HepG2 (cell line): ENCODE results near the gene EVI5. TPM values are rescaled to one million over a fixed set of nuclear protein-coding genes. Genes with fewer than 3 reads are reported as not detected.

Experiments
- ATAC-seq: fragments of 200-7000 bp; cut with Tn5 transposase; 3 replicates; pipeline ENCODE4 v1.9.1; 2020; ENCODE audit warnings: mild to moderate bottlenecking, moderate library complexity
- BruUV-seq: library from RNA; stranded (reverse); fragments of 400-500 nt; replicated peaks from 2 replicates; lab custom pipeline; 2021; lab: Mats Ljungman, UMichigan
- CTCF ChIA-PET: fragments of 300-600 bp; formaldehyde crosslinking; extraction: SDS; loops from one replicate; lab custom pipeline; 2021; ENCODE audit warnings: low total read pairs, inconsistent platforms, low intra/inter-chr PET ratio; lab: Yijun Ruan, JAX
- POLR2A ChIA-PET: fragments of 350-600 bp; sonication (Branson Sonifier 250); formaldehyde crosslinking; loops from one replicate; lab custom pipeline; 2020; ENCODE audit warnings: antibody characterized with exemption, inconsistent platforms; lab: Yijun Ruan, JAX
- DNase-seq: peaks from one replicate; pipeline ENCODE4 v3.0.0-alpha.2; 2015; ENCODE audit warnings: low spot score
- FAIRE-seq: peaks from 3 replicates; lab custom pipeline; 2011; peaks lifted over from hg19 to GRCh38; lab: Jason Lieb, UNC
- H2AFZ ChIP-seq: one replicate; pipeline ENCODE4 v1.6.1; 2011; ENCODE audit warnings: low read length, inconsistent platforms
- H3K27ac ChIP-seq: fragments of 300-600 bp; 3 replicates; pipeline ENCODE4 v1.8.0; 2011; ENCODE audit warnings: mixed run types, mild to moderate bottlenecking, mixed read lengths, low read length, inconsistent platforms; ENCODE audit not compliant: insufficient read depth; ENCODE audit errors: extremely low read length
- H3K27me3 ChIP-seq, 2 experiments: fragments of 200-600 bp in 1 of 2; 2 replicates in 1 of 2; 3 replicates in 1 of 2; pipeline versions ENCODE4 v1.6.0 to v1.8.0; 2011; ENCODE audit warnings: low read length in 2 of 2, mild to moderate bottlenecking in 2 of 2, moderate library complexity in 2 of 2, inconsistent platforms in 1 of 2; ENCODE audit not compliant: insufficient read depth in 2 of 2, control insufficient read depth in 1 of 2
- H3K36me3 ChIP-seq, 2 experiments: fragments of 200-600 bp in 1 of 2; replicated peaks in 1 of 2; 2 replicates in 1 of 2; 3 replicates in 1 of 2; pipeline versions ENCODE4 v1.5.1 to v1.8.0; 2011; ENCODE audit warnings: low read length in 2 of 2, inconsistent platforms in 1 of 2; ENCODE audit not compliant: insufficient read depth in 2 of 2, control insufficient read depth in 1 of 2
- H3K4me1 ChIP-seq: 2 replicates; pipeline ENCODE4 v1.5.1; 2012; ENCODE audit warnings: low read length, inconsistent platforms; ENCODE audit not compliant: insufficient read depth
- H3K4me2 ChIP-seq: 2 replicates; pipeline ENCODE4 v1.6.0; 2011; ENCODE audit warnings: low read depth, low read length, inconsistent platforms
- H3K4me3 ChIP-seq, 3 experiments: fragments of 200-600 bp in 1 of 3; sonication (generic), shearing (Covaris generic) in 1 of 3; replicated peaks in 1 of 3; 2 replicates each; pipeline ENCODE4 v1.5.1; 2011 to 2016; ENCODE audit warnings: low read length in 3 of 3, inconsistent platforms in 2 of 3, low read depth in 2 of 3, mild to moderate bottlenecking in 2 of 3, control low read depth in 1 of 3, mixed read lengths in 1 of 3; ENCODE audit not compliant: insufficient read depth in 1 of 3
- H3K79me2 ChIP-seq: one replicate; pipeline ENCODE4 v1.6.1; 2011; ENCODE audit warnings: low read length, inconsistent platforms; ENCODE audit not compliant: insufficient read depth
- H3K9ac ChIP-seq: 2 replicates; pipeline ENCODE4 v1.6.0; 2011; ENCODE audit warnings: mild to moderate bottlenecking, low read depth, low read length, inconsistent platforms; ENCODE audit not compliant: insufficient read depth
- H3K9me3 ChIP-seq: 2 replicates; pipeline ENCODE4 v1.5.1; 2012; ENCODE audit warnings: mild to moderate bottlenecking, low read length
- H4K20me1 ChIP-seq: 2 replicates; pipeline ENCODE4 v1.6.0; 2011; ENCODE audit warnings: inconsistent platforms, mild to moderate bottlenecking, low read length, moderate library complexity; ENCODE audit not compliant: insufficient read depth
- ATRX ChIP-seq: sonication (generic); formaldehyde crosslinking; IDR thresholded peaks from 2 replicates; pipeline ENCODE4 v1.4.0; 2020; ENCODE audit warnings: missing genetic modification reagents, borderline replicate concordance
- HDAC1 ChIP-seq: sonication (generic); formaldehyde crosslinking; IDR thresholded peaks from 2 replicates; pipeline ENCODE4 v1.5.1; 2020; ENCODE audit warnings: mild to moderate bottlenecking, missing genetic modification reagents
- KDM6A ChIP-seq: IDR thresholded peaks from 2 replicates; pipeline ENCODE4 v1.6.1; 2016; ENCODE audit warnings: low read depth
- RCOR2 ChIP-seq: IDR thresholded peaks from 2 replicates; pipeline ENCODE4 v1.6.1; 2016; ENCODE audit warnings: missing biosample characterization, missing genetic modification reagents
- REL ChIP-seq: sonication (generic); formaldehyde crosslinking; conservative IDR thresholded peaks from 2 replicates; pipeline ENCODE4 v1.8.0; 2022; ENCODE audit warnings: mild to moderate bottlenecking, missing genetic modification reagents, moderate library complexity
- THAP9 ChIP-seq: sonication (generic); formaldehyde crosslinking; IDR thresholded peaks from 2 replicates; pipeline ENCODE4; 2020; ENCODE audit warnings: missing genetic modification reagents, mild to moderate bottlenecking, borderline replicate concordance
- ZFP36 ChIP-seq: fragments of 150-350 bp; IDR thresholded peaks from 2 replicates; pipeline ENCODE4 v1.6.1; 2018; ENCODE audit warnings: borderline replicate concordance, low read length, low read depth; ENCODE audit not compliant: partially characterized antibody
- ZIK1 ChIP-seq: sonication (generic); formaldehyde crosslinking; IDR thresholded peaks from 2 replicates; pipeline ENCODE4 v1.5.0; 2020; ENCODE audit warnings: mild to moderate bottlenecking, low read depth, missing genetic modification reagents, borderline replicate concordance
- ZNF281 ChIP-seq: sonication (generic); formaldehyde crosslinking; IDR thresholded peaks from 2 replicates; pipeline ENCODE4 v1.4.0; 2020; ENCODE audit warnings: missing genetic modification reagents, borderline replicate concordance
- ZNF549 ChIP-seq: sonication (generic); formaldehyde crosslinking; IDR thresholded peaks from 2 replicates; pipeline ENCODE4 v1.5.0; 2020; ENCODE audit warnings: missing genetic modification reagents
- ZSCAN9 ChIP-seq: IDR thresholded peaks from 2 replicates; pipeline ENCODE4 v1.6.1; 2016; ENCODE audit warnings: borderline replicate concordance
- WGBS: methylation state at CpG from one replicate; pipeline ENCODE4 v1.1.6; 2017; ENCODE audit warnings: low lambda C conversion rate; 5-methylcytosine and 5-hydroxymethylcytosine counted together
- in situ Hi-C: cut with HindIII; loops from 2 replicates; pipeline ENCODE4 v1.10.0; 2017; ENCODE audit warnings: low pct_unique_long_range_greater_than_20kb; ENCODE audit not compliant: extremely low pct_ligation_motif_present
- intact Hi-C: fragments of 100-400 bp; cut with micrococcal nuclease; formaldehyde crosslinking; loops from one replicate; pipeline ENCODE4 v1.10.0; 2022; ENCODE audit not compliant: unreplicated experiment
- polyA plus RNA-seq, 8 experiments: library from polyadenylated mRNA; depleted of rRNA in 3 of 8; stranded (reverse) in 7 of 8; unstranded in 1 of 8; fragments of >200 nt; fragmentation: Illumina TruSeq in 4 of 8; extraction: Trizol in 4 of 8; gene quantifications; 2 replicates each; pipeline versions ENCODE4 v1.2.1 to v1.2.3, GENCODE V29; 2011 to 2016; ENCODE audit warnings: low read depth in 4 of 8, missing spikeins in 1 of 8, mixed read lengths in 1 of 8; ENCODE audit not compliant: insufficient read depth in 1 of 8
- total RNA-seq, 5 experiments: library from RNA; depleted of rRNA; stranded (reverse); fragments of >200 nt; fragmentation: Illumina TruSeq; extraction: Trizol; gene quantifications; 2 replicates each; pipeline ENCODE4 v1.2.3, GENCODE V29; 2016; ENCODE audit warnings: low read depth in 1 of 5
- TF ChIP-seq, protein P1 (sequence below): sonication (generic); formaldehyde crosslinking; conservative IDR thresholded peaks from 2 replicates; pipeline ENCODE4 v1.4.0; 2020; ENCODE audit warnings: missing genetic modification reagents

EVI5 gene
- total and polyA plus RNA-seq, 2 of the 13 experiments (the other 11 are each of a cell fraction or from before 2014, with no cell fraction given): 4.0 to 12.6 TPM

GRCh38 chr1:92536980-92537884, 247.7 kb downstream of the EVI5 start (continued):
- TF ChIP-seq RCOR2 (CRISPR knock-in tag) (0 out of 2 replicates have a peak, but pooled peaks have one; percentile 18), HDAC1 (CRISPR knock-in tag) (no peak), ZSCAN9 (CRISPR knock-in tag) (peak; percentile 44; the same call in 1 of the 2 replicates), KDM6A (CRISPR knock-in tag) (peak; percentile 51; the same call in 1 of the 2 replicates), REL (CRISPR knock-in tag) (no peak), ATRX (CRISPR knock-in tag) (no peak)
- TF ChIP-seq, all 625 proteins: peak for 59

- Histone ChIP-seq H2AFZ (no peak overlapping the region), H3K4me1 (peaks cover 49% of the 10 kb centered on the region), H3K27me3 (no peaks in the 10 kb centered on the region), H3K4me3 (peak overlapping the region in 1 of 3 experiments; percentile 2; a peak in 1 of 6 replicates), H3K9ac (peak overlapping the region; percentile 32; the same call in 1 of the 2 replicates), H3K79me2 (no peaks in the 10 kb centered on the region), H3K4me2 (peak overlapping the region; percentile 55; the same call in 1 of the 2 replicates), H4K20me1 (no peaks in the 10 kb centered on the region), H3K27ac (peak overlapping the region; percentile 86), H3K9me3 (no peaks in the 10 kb centered on the region), H3K36me3 (no peaks in the 10 kb centered on the region)
- DNase-seq (no peak), FAIRE-seq (no peak), ATAC-seq (no peak)
- BruUV-seq: no TSS peak
- POLR2A ChIA-PET: interaction anchor here (0.9 to 2.6 kb wide), 3 partner anchors 32 to 94 kb away, joined by 3 to 22 read pairs (median 15); partner anchors contain the start of gene GFI1
- in situ Hi-C loops (no loop called here), intact Hi-C loops (loop anchor here (2.0 kb wide), 1 partner anchor 50 kb away; the partner anchor contains the start of gene GFI1)
- 92% methylated on average over 5 of the region's 5 CpGs for WGBS
- CTCF ChIA-PET: no interaction called here
- TF ChIP-seq ZFP36 (no peak), ZNF281 (CRISPR knock-in tag) (no peak), ZIK1 (CRISPR knock-in tag) (no peak), ZNF549 (CRISPR knock-in tag) (no peak), THAP9 (no peak)
- TF ChIP-seq, protein P1, sequence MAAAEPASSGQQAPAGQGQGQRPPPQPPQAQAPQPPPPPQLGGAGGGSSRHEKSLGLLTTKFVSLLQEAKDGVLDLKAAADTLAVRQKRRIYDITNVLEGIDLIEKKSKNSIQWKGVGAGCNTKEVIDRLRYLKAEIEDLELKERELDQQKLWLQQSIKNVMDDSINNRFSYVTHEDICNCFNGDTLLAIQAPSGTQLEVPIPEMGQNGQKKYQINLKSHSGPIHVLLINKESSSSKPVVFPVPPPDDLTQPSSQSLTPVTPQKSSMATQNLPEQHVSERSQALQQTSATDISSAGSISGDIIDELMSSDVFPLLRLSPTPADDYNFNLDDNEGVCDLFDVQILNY: no peak
These were observed 248.5 kb downstream of the EVI5 start for GRCh38 chr1:92536211-92536979.
